Measurements from ENCODE around the gene ZSWIM3. TPM values are rescaled to one million over a fixed set of nuclear protein-coding genes. Genes with fewer than 3 reads are reported as not detected.

The ZSWIM3 gene
- total and polyA plus RNA-seq, 2 of the 13 experiments (the other 11 are each of a cell fraction or from before 2014, with no cell fraction given), result 5.2 to 5.8 TPM

DNA sequence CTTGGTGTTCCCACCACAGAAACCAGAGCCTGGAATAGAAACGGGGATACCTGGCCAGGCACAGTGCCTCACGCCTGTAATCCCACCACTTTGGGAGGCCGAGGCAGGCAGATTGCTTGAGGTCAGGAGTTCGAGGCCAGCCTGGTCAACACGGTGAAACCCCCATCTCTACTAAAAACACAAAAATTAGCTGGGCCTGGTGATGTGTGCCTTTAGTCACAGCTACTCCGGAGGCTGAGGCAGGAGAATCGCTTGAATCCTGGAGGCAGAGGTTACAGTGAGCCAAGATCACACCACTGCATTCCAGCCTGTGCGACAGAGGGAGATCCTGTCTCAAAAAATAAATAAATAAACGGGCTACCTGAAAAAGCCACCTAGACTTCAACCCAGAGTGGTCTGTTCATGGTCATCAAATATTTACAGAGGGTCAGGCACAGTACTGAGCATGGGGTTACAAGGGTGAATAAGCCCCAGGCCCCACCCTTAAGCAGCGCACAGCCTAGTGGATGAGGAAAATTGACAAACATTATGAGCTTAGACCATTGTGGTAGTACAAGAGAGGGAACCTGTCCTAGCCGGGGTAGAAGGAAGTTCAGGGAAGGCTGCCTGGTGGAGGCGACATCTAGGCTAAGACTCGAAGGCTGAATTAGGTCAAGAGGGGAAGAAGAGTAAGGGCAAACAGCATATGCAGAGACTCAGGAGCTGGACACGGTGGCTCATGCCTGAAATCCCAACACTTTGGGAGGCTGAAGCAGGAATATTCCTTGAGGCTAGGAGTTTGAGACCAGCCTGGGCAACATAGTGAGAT, 69.9 kb downstream of the ZSWIM3 start (continued):
- TF ChIP-seq FLYWCH1 (CRISPR knock-in tag; IDR thresholded peaks at IDR 0.05) (no peak), RNF2 (conservative IDR thresholded peaks at IDR 0.05; ENCODE audit: low read depth) (no peak), BRCA1 (CRISPR knock-in tag; IDR thresholded peaks at IDR 0.05) (peak; percentile 84), PAWR (CRISPR knock-in tag; IDR thresholded peaks at IDR 0.05; ENCODE audit: borderline replicate concordance) (no peak), CENPX (CRISPR knock-in tag; IDR thresholded peaks at IDR 0.05) (no peak), ZNF609 (CRISPR knock-in tag; IDR thresholded peaks at IDR 0.05; ENCODE audit: borderline replicate concordance) (peak; percentile 94), ZNF550 (CRISPR knock-in tag; IDR thresholded peaks at IDR 0.05; ENCODE audit: borderline replicate concordance) (no peak), HNRNPK (IDR thresholded peaks at IDR 0.05; ENCODE audit: low read depth, low read length, poor library complexity, severe bottlenecking) (no peak), ZNF772 (CRISPR knock-in tag; IDR thresholded peaks at IDR 0.05) (peak; percentile 92), ZFP90 (CRISPR knock-in tag; IDR thresholded peaks at IDR 0.05; ENCODE audit: borderline replicate concordance) (0 out of 2 replicates have a peak, but pooled peaks have one; percentile 11), TOPORS (CRISPR knock-in tag; IDR thresholded peaks at IDR 0.05) (no peak), GMEB2 (CRISPR knock-in tag; IDR thresholded peaks at IDR 0.05; ENCODE audit: low read depth) (no peak), IRF2 (CRISPR knock-in tag; IDR thresholded peaks at IDR 0.05) (peak; percentile 90; the same call in 1 of the 2 replicates), KDM6A (CRISPR knock-in tag; IDR thresholded peaks at IDR 0.05; ENCODE audit: low read depth) (no peak; the same call in none of the 2 replicates), HDAC1 (CRISPR knock-in tag; IDR thresholded peaks at IDR 0.05) (peak; percentile 89), ZNF180 (CRISPR knock-in tag; IDR thresholded peaks at IDR 0.05; ENCODE audit: borderline replicate concordance, low read depth) (peak; percentile 19; the same call in 1 of the 2 replicates), ZNF724P (CRISPR knock-in tag; IDR thresholded peaks at IDR 0.05; ENCODE audit: borderline replicate concordance) (no peak; the same call in 1 of the 2 replicates)
- TF ChIP-seq, protein P1, sequence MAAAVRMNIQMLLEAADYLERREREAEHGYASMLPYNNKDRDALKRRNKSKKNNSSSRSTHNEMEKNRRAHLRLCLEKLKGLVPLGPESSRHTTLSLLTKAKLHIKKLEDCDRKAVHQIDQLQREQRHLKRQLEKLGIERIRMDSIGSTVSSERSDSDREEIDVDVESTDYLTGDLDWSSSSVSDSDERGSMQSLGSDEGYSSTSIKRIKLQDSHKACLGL (CRISPR knock-in tag; IDR thresholded peaks at IDR 0.05), result no peak

Data from HepG2 (cell line).